ENCODE results near the gene INCENP. TPM values are rescaled to one million over a fixed set of nuclear protein-coding genes. Genes with fewer than 3 reads are reported as not detected.
A peak's percentile ranks its signal among the peaks of the same experiment; 100 is the strongest.

INCENP gene
- polyA plus RNA-seq (4.7 and 5.9 TPM in 2 replicates), polyA minus RNA-seq (13.6 and 16.9 TPM in 2 replicates)

- Histone ChIP-seq H3K27ac (ENCODE audit: low read length) (peak within 1 kb of the TSS; percentile 63), H3K9me3 (ENCODE audit: low read length) (no peaks in the 10 kb centered on the region)
- TF ChIP-seq POLR2AphosphoS5 (IDR thresholded peaks at IDR 0.05) (peak; percentile 67), EZH2 (IDR thresholded peaks at IDR 0.05; ENCODE audit: borderline replicate concordance, insufficient read depth, low read length, poor library complexity, severe bottlenecking) (no peak), CTCF (IDR thresholded peaks at IDR 0.05; ENCODE audit: poor library complexity, severe bottlenecking) (peak; percentile 22), TAF1 (IDR thresholded peaks at IDR 0.05; ENCODE audit: low read depth) (peak; percentile 44), MXI1 (conservative IDR thresholded peaks at IDR 0.05; ENCODE audit: poor library complexity, severe bottlenecking) (peak; percentile 96), RAD21 (conservative IDR thresholded peaks at IDR 0.05) (no peak), SMC3 (conservative IDR thresholded peaks at IDR 0.05; ENCODE audit: poor library complexity) (no peak), EP300 (conservative IDR thresholded peaks at IDR 0.05; ENCODE audit: poor library complexity, severe bottlenecking) (no peak), REST (IDR thresholded peaks at IDR 0.05; ENCODE audit: borderline replicate concordance) (no peak)
These were observed at the start of gene INCENP for GRCh38 chr11:62123669-62124185. TSS of gene INCENP (plus strand) at chr11:62124011. CDS start at chr11:62128162, 4,151 bp downstream.

GRCh38 chr11:62075438-62075837 is 48.4 kb upstream of the INCENP start:
- Histone ChIP-seq H3K4me3 (ENCODE audit: low read length) (no peak overlapping the region), H4K20me1 (ENCODE audit: insufficient read depth) (no peaks in the 10 kb centered on the region), H2AFZ (ENCODE audit: low read depth, low read length) (no peak overlapping the region), H3K9me2 (ENCODE audit: insufficient read depth, low read length) (no peaks in the 10 kb centered on the region), H3K27ac (ENCODE audit: low read length) (no peak overlapping the region), H3K9me3 (ENCODE audit: low read length) (no peaks in the 10 kb centered on the region), H3K4me2 (ENCODE audit: low read length) (no peak overlapping the region), H3F3A (ENCODE audit: insufficient read depth, low read length, poor library complexity, severe bottlenecking) (no peaks in the 10 kb centered on the region), H3K79me2 (replicated peaks; ENCODE audit: insufficient read depth, low read length) (no peaks in the 10 kb centered on the region), H3K36me3 (ENCODE audit: insufficient read depth, low read length) (no peaks in the 10 kb centered on the region), H3K9ac (ENCODE audit: low read length) (no peak overlapping the region), H3K27me3 (ENCODE audit: insufficient read depth, low read depth, low read length) (no peaks in the 10 kb centered on the region)
- TF ChIP-seq SMC3 (conservative IDR thresholded peaks at IDR 0.05; ENCODE audit: poor library complexity) (no peak), TAF1 (IDR thresholded peaks at IDR 0.05; ENCODE audit: low read depth) (no peak), POLR2AphosphoS5 (IDR thresholded peaks at IDR 0.05) (no peak), EZH2 (IDR thresholded peaks at IDR 0.05; ENCODE audit: borderline replicate concordance, insufficient read depth, low read length, poor library complexity, severe bottlenecking) (no peak), REST (IDR thresholded peaks at IDR 0.05; ENCODE audit: borderline replicate concordance) (no peak), RAD21 (conservative IDR thresholded peaks at IDR 0.05) (no peak), CTCF (IDR thresholded peaks at IDR 0.05; ENCODE audit: poor library complexity, severe bottlenecking) (no peak), EP300 (conservative IDR thresholded peaks at IDR 0.05; ENCODE audit: poor library complexity, severe bottlenecking) (no peak), MXI1 (conservative IDR thresholded peaks at IDR 0.05; ENCODE audit: poor library complexity, severe bottlenecking) (no peak)

More at GRCh38 chr11:62123669-62124185, at the start of gene INCENP:
- Histone ChIP-seq H3K9me2 (ENCODE audit: insufficient read depth, low read length) (no peaks in the 10 kb centered on the region), H3K4me3 (ENCODE audit: low read length) (peak within 1 kb of the TSS; percentile 96), H4K20me1 (ENCODE audit: insufficient read depth) (no peaks in the 10 kb centered on the region), H3K79me2 (replicated peaks; ENCODE audit: insufficient read depth, low read length) (peaks cover 33% of the 10 kb centered on the region), H2AFZ (ENCODE audit: low read depth, low read length) (peak within 1 kb of the TSS; percentile 95), H3K36me3 (ENCODE audit: insufficient read depth, low read length) (no peaks in the 10 kb centered on the region), H3K27me3 (ENCODE audit: insufficient read depth, low read depth, low read length) (no peaks in the 10 kb centered on the region), H3F3A (ENCODE audit: insufficient read depth, low read length, poor library complexity, severe bottlenecking) (no peaks in the 10 kb centered on the region), H3K4me2 (ENCODE audit: low read length) (peak within 1 kb of the TSS; percentile 98), H3K9ac (ENCODE audit: low read length) (peak within 1 kb of the TSS; percentile 62)
